AG04450 (cell line): ENCODE data around the gene CRKL. TPM values are rescaled to one million over a fixed set of nuclear protein-coding genes. Genes with fewer than 3 reads are reported as not detected.

Experiments used
- CTCF ChIA-PET: fragments of 300-600, 350-600 bp; formaldehyde crosslinking; extraction: SDS; loops from one replicate; lab custom pipeline; 2022; ENCODE audit warnings: antibody characterized with exemption, inconsistent platforms; lab: Charles Lee
- POLR2A ChIA-PET: fragments of 350-600 bp; formaldehyde crosslinking; extraction: SDS; loops from one replicate; lab custom pipeline; 2021; ENCODE audit warnings: antibody characterized with exemption, inconsistent platforms; lab: Yijun Ruan, JAX
- DNase-seq: peaks from one replicate; pipeline ENCODE4 v3.0.0-alpha.2; 2011; ENCODE audit warnings: low read depth, low spot score
- H3K27ac ChIP-seq: one replicate; pipeline ENCODE4 v1.5.1; 2012; ENCODE audit warnings: low read depth, low read length, control low read depth
- H3K27me3 ChIP-seq: one replicate; pipeline ENCODE4 v1.6.0; 2012; ENCODE audit warnings: low read length; ENCODE audit not compliant: control insufficient read depth, insufficient read depth
- H3K4me3 ChIP-seq: 2 replicates; pipeline ENCODE4 v1.5.1; 2011; ENCODE audit warnings: mild to moderate bottlenecking, low read depth, low read length, control low read depth
- H3K9me3 ChIP-seq: 2 replicates; pipeline ENCODE4 v1.5.1; 2012; ENCODE audit warnings: low read length; ENCODE audit not compliant: control insufficient read depth, insufficient read depth
- polyA plus RNA-seq: library from polyadenylated mRNA; depleted of rRNA; stranded (reverse); fragments of >200 nt; gene quantifications from 2 replicates; pipeline ENCODE4 v1.2.3, GENCODE V29; 2011
- TF ChIP-seq, protein P1 (sequence below): IDR thresholded peaks from 2 replicates; pipeline ENCODE4 v1.5.1; 2011; ENCODE audit warnings: low read depth, low read length, control low read depth, inconsistent platforms

Gene CRKL
- polyA plus RNA-seq, 1 experiment: 24.1 TPM

DNA sequence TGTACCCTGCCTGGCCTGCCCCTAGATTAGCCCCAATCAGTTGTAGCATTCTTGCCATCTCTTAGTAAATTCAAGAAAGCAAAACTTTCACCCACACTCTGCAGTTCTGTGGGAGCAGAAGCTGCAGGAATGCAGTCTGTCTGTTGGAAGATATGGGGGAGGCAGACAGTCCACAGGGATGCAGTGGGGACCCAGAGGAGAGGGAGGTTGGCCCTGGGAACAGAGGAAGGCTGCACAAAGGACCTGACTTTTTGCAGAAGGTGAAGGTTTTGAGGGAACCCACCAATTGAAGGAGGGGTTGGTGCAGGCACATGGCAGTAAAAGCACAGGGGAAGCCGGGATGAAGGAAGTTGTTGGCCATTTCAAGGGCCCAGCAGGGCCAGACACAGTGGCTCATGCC lies 41.9 kb upstream of the CRKL start:
- DNase-seq: no peak
- Histone ChIP-seq H3K27me3 (no peaks in the 10 kb centered on the region), H3K4me3 (no peak overlapping the region), H3K27ac (no peak overlapping the region), H3K9me3 (no peaks in the 10 kb centered on the region)
- ChIA-PET POLR2A (no interaction called here), CTCF (no interaction called here)
- TF ChIP-seq, protein P1, sequence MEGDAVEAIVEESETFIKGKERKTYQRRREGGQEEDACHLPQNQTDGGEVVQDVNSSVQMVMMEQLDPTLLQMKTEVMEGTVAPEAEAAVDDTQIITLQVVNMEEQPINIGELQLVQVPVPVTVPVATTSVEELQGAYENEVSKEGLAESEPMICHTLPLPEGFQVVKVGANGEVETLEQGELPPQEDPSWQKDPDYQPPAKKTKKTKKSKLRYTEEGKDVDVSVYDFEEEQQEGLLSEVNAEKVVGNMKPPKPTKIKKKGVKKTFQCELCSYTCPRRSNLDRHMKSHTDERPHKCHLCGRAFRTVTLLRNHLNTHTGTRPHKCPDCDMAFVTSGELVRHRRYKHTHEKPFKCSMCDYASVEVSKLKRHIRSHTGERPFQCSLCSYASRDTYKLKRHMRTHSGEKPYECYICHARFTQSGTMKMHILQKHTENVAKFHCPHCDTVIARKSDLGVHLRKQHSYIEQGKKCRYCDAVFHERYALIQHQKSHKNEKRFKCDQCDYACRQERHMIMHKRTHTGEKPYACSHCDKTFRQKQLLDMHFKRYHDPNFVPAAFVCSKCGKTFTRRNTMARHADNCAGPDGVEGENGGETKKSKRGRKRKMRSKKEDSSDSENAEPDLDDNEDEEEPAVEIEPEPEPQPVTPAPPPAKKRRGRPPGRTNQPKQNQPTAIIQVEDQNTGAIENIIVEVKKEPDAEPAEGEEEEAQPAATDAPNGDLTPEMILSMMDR: no peak

DNA sequence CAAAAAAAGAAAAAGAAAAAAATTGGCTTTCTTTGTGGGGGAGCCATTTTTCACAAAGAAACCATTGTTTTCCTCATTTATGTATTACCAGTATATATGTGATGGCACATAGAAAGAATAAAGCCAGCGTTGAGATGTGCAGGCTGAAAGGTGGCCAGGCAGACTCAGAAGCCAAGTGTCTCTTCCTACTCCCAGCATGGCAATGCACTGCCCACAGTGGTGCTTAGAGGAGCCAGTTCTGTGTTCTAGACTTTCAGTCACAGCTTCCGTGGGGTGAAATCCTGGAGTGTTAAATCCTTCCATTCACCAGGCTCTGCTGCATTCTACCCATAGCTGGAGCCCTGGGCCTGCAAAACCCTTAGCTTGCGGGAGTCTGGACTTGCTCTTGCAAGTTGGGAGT lies 39.5 kb upstream of the CRKL start:
- POLR2A ChIA-PET: no interaction called here
- TF ChIP-seq, protein P1: no peak
- CTCF ChIA-PET: interaction anchor here (2.7 kb wide), 1 partner anchor 8 kb away, joined by 14 read pairs; no protein-coding TSS in a partner anchor

DNA sequence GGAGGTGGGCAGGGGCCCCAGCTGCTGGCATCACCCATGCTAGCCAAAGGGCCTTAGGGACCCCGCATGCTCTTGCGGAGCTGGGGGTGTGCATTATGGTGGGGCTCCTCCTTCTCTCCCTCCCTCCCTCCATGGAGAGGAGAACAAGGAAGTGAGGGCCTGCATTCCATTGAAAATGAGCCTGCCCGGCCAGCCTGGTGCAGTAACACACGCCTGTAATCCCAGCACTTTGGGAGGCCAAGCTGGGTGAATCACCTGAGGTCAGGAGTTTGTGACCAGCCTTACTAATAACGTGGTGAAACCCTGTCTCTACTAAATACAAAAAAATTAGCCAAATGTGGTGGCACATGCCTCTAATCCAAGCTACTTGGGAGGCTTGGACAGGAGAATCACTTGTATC lies 36.0 kb upstream of the CRKL start:
- POLR2A ChIA-PET: no interaction called here

More for the DNA sequence above, 39.5 kb upstream of the CRKL start:
- Histone ChIP-seq H3K4me3 (no peak overlapping the region), H3K9me3 (no peaks in the 10 kb centered on the region), H3K27me3 (no peaks in the 10 kb centered on the region), H3K27ac (no peak overlapping the region)
- no peak for DNase-seq

DNA sequence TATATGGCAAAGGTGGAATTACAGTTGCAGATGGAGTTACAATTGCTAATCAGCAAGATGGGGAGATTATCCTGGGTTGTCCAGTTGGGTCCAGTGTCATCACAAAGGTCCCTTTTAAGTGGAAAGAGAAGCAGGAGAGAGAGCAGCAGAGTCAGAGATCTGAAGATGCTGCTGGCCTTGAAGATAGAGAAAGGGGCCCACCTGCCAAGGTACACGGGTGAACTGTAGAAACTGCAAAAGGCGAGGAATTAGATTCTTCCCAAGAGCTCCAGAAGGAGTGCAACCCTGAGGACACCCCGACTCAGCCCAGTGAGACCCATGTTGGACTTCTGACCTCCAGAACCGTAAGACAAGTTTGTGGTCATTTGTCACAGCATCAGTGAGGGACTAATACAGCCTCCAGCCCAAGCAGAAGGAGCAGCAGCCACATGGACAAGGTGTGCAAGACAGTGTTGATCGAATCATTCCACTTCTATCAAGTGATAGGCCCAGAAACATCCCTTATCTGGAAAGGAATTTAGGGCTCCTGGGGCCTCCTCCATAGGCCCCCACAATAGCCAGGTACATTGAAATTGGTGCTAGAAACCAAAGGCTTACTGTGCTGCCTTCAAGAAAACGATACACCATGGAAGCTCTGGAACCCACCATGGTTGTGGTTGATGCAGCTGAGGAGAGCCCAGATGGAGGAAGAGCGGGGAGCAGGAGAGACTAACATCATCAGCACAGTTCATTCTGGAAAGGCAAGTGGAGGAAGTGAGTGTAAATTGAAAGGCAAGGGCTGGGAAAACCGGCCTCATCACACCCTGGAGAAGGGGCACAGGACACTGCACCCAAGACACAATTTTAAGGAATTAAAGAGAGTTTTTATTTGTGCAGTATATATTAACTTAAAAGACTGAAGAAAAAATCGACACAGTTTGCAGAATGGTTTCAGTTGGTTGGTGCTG lies 35.1 kb upstream of the CRKL start:
- no peak for DNase-seq
- no peak overlapping the region for H3K4me3 ChIP-seq
- H3K27ac ChIP-seq: no peak overlapping the region
- ChIA-PET CTCF (no interaction called here), POLR2A (no interaction called here)
- TF ChIP-seq, protein P1: no peak
- no peaks in the 10 kb centered on the region for H3K9me3 ChIP-seq
- no peaks in the 10 kb centered on the region for H3K27me3 ChIP-seq

More for the DNA sequence above, 36.0 kb upstream of the CRKL start:
- Histone ChIP-seq H3K4me3 (no peak overlapping the region), H3K9me3 (no peaks in the 10 kb centered on the region), H3K27me3 (no peaks in the 10 kb centered on the region), H3K27ac (no peak overlapping the region)
- no peak for DNase-seq
- TF ChIP-seq, protein P1: no peak
- CTCF ChIA-PET: no interaction called here

DNA sequence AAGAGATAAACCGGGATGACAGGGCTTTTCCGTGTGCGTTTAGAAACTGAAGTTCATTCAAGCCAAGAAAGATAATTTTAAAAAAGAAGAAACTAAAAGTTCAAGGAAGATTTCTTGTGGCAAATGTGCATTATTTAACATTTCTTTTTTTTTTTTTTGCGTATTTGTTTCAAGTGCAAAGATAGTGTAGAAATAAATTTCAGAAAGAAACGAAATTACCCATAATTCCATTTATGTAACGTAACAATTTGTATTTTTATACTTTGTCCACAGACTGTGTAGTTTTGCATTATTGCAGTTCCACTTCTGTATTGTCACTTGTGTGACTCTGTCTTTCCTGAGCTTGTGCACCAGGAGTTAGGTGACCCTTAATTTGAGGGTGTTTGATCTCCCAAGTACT lies 34.4 kb upstream of the CRKL start:
- ChIA-PET CTCF (no interaction called here), POLR2A (no interaction called here)
- H3K27ac ChIP-seq: no peak overlapping the region
- H3K9me3 ChIP-seq: no peaks in the 10 kb centered on the region
- H3K4me3 ChIP-seq: no peak overlapping the region
- no peak for DNase-seq
- TF ChIP-seq, protein P1: no peak
- no peaks in the 10 kb centered on the region for H3K27me3 ChIP-seq
